GM21381 (cell line): ENCODE data around the gene COX4I2.
"Not testable (repeated sequence)": the region's sequence is repeated elsewhere in the genome, so short reads cannot be mapped to it uniquely, and the experiment has no call there.

Experiments used
- ATAC-seq: cut with Tn5 transposase; IDR thresholded peaks from one replicate; pipeline ENCODE4 v1.9.1; 2021; ENCODE audit warnings: mild to moderate bottlenecking, moderate library complexity; ENCODE audit not compliant: unreplicated experiment

Gene COX4I2

DNA sequence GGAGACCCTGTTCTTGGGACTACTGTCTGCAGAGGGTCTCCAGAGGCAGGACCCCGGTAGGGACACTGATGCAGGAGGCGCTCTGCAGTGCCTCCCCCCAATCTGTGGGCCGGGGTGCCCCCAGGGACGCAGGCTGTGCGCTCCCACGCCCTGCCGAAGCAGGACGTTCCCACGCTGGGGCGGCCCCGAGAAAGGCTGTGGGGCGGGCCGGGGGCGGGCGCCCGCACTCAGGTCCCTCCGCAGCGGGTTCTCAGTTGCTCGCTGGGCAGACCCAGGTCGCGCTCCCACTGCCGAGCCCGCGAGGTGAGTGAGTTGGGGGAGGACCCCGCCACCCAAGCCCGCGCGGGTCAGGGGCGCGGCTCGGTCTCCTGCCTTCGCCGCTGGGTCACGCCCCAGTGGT, at the start of gene COX4I2:
Gene COX4I2 (plus strand): TSS at position 253 of the 400 bp plus-strand sequence. CDS start 1,106 bp downstream, outside the sequence.
- no peak for ATAC-seq

DNA sequence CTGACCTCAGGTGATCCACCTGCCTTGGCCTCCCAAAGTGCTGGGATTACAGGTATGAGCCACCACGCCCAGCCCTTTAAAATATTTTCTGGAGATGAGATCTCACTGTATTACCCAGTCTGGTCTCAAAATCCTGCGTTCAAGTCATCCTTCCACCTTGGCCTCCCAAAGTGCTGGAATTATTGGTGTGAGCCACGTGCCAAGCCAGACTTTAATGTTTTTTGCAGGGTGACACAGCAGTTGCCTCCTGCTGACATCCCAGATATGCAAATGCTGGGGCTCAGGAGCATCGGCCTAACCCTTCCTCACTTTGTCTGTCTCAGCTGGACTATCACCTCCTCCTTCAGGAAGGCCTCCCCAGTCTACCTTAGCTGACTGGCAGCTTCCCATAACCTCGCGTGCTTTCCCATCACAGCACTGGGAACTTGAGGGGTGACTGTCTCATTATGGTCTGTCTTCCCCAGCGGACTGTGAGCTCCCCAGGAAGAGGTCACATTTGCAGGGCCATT, 46.9 kb upstream of the COX4I2 start:
- no peak for ATAC-seq

DNA sequence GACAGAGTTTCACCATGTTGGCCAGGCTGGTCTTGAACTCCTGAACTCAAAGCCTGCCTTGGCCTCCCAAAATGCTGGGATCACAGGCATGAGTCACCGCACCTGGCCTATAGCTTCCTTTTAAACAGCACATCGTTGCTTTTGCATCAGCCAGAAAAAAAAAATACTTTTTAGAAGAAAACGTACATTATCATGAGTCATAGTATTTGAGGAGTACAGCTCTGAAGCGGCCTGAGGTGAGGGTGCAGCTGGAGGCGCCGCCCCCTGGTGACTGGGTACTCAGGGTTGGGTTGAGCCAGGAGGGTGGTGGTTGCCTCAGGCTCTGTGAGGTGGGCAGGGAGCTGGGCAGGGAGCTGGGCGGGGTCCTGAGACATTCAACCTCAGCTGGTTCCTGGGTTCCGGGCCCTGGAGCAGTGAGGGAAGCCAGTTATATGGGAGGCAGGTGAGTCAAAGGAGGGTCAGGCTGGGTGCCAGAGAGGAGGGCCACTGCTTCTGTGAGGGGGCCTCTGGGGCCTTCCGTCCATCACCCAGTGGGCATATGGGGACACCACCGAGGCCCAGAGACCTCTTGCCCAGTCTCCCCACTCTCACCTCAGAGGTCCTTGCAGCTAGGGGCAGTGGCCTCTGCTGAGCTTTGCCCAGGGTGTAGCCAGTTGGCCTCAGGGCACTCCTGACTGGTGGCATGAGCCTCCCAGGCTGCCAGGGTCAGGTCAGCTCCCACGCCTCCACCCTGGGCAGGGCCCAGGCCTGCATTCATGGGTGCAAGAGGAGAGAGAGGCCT, 44.3 kb upstream of the COX4I2 start:
- no peak for ATAC-seq

DNA sequence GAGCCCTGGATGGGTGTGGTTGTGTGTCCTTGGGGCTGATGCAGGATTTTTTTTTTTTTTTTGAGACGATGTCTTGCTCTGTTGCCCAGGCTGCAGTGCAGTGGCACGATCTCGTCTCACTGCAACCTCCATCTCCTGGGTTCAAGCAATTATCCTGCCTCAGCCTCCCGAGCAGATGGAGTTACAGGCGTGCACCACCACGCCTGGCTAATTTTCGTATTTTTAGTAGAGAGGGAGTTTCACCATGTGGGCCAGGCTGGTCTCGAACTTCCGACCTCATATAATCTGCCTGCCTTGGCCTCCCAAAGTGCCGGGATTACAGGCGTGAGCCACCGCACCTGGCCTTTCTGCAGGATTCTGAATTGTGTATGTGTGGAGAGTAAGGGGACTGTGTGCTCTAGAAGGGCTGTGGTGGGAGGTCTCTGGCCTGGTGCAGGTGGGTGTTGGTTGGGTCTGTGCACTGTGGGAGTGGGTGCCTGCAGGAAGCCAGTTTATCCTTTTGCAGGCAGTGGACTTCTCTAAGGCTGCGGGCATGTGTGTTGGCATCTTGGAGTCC, 43.6 kb upstream of the COX4I2 start:
- ATAC-seq = no peak

DNA sequence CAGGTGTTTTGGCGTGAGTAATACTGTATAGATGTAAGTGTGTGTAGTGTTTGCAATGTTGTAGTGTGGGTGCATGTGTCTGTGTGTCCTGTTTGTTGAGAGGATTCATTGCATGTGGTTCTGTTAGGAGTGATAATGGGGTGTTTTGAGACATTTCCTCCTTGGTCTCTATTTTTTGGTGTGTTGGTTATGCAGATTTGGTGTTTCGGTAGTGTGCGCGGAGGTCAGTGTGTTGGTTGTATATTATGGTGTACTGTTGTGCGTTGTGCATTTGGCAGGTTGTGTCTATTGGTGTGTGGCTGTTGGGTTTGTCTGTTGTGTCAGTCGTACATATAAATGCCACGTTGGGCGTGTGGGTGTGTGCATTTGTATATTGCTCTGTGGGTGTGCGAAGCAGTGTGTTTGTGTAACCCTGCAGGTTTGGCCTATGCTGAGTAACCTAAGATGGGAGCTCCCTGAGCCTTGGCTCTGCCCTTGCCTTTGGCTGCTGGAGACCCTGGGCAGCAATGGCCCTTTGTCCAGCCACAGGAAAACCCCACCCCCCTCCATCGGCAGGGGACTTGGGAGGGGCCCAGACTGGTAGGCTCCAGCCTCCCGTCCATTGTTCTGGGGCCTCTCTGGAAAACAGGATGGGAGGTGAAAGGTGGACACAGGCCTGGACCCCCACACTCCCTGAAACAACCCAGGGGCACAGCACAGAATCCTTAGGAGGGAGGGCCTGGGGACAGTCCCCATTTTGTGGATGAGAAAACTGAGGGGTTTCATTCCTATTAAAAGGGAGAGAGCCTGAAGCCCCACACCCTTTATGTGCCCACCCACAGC, 42.9 kb upstream of the COX4I2 start:
- ATAC-seq = no peak

DNA sequence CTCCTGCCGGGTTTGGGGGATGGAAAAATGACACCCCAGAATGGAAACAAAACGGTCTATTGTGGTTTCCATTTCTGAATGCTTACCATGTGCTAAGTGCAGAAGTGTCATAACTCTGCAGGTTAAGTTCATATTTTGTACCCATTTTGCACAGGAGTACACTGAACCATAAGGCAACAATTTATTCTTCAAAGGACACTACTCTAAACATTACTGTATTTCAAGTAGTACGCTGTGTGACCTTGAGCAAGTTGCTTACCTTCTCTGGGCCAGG, 42.4 kb upstream of the COX4I2 start:
- no peak for ATAC-seq

DNA sequence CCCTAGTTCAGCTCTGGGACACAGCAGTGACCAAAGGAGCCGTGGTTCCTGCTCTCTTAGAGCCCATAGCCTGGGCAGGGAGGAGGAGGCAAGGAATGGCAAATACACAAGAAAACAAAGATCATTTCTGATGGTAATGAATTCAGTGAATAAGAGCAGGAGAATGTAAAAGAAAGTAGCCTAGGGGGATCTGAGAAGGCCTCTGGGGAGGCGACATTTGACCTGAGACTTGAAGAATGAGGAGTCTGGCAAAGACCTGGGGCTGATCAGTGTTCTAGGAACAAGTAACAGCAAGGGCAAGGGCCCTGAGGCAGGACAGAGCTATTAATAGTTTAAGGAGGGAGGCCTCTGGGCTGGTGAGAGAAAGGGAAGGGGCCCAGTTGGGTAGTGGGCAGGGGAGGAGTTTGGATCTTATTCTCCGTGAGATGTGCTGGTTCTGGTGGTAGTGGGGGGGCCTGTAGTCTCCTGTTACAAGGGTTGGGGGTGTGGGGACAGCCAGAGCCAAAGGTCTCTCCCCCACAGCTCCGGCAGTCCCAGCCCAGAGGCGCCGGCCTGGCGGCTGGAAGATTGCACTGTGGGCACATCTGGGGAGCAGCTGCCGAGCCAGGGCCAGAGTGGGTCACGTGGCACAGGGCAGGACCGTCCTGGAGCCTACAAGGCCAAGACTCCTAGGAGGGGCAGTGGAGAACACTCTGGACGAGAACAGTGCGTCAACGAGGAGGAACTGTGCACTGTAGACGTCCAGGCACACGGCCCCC, 41.9 kb upstream of the COX4I2 start:
- ATAC-seq = no peak

DNA sequence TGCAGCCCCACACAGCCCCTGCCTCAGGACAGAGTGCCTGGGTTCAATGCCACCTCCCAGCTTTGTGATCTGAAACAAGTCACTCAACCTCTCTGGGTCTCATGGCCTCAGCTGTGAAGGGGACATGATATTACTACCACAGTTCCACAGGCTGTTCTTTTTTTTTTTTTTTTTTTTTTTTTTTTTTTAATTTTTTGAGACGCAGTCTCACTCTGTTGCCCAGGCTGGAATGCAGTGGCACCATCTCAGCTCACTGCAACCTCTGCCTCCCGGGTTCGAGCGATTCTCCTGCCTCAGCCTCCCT, 41.3 kb upstream of the COX4I2 start:
- not testable (repeated sequence) for ATAC-seq

DNA sequence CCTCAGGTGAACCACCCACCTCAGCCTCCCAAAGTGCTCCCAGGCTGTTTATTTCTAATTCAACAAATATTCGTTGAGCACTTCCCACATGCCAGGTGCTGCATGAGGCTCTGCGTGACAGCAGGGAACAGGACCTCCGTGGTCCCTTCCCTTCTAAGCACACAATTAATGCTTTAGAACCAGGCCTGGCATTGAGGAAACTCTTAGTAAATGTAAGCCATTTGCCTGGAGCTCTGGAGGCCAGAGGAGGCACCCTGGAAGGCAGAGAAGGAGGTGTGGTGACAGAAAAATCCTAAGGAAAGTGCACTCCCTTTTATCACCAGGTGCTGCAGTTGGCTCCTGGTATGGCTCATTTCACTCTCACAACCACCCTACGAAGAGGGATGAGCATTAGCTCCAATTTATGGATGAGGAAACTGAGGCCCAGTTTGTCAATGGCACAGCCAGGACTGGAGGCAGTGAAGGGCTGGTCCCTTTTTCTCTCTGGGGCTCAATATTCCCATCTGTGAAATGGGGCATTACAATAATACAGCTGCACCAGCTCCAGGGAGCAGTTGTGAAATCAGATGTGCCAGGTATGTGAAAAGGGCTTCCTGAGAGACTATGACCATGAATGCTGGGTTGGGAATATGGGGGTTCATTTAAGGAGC, 40.8 kb upstream of the COX4I2 start:
- no peak for ATAC-seq

DNA sequence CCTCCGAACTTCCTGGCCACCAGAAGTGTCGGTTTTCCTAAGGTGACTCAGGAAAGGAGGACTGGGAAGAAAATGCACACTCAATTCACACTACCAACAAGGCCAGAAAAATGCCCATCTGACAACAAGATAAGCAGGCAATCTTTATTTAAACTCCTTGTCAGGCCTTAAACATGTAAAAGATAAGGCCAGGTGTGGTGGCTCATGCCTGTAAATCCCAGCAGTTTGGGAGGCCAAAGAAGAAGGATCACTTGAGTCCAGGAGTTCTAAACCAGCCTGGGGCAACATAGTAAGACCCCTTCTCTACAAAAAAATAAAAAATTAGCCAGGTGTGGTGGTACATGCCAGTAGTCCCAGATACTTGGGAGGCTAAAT, 40.2 kb upstream of the COX4I2 start:
- ATAC-seq = no peak

DNA sequence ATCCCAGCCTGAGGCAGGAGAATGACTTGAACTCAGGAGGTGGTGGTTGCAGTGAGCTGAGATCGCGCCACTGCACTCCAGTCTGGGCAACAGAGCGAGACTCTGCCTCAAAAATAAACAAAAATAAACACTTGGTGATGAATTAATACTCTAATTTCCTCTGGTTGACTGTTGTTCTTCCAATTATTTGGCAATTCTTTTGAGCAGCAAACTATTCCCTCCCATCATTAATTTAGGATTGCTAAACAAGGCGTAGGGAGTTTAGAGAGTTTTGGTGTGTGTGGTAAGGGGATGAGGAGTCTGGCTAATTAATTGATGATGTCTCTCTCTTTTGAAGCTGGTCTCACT, 35.3 kb upstream of the COX4I2 start:
- no peak for ATAC-seq

DNA sequence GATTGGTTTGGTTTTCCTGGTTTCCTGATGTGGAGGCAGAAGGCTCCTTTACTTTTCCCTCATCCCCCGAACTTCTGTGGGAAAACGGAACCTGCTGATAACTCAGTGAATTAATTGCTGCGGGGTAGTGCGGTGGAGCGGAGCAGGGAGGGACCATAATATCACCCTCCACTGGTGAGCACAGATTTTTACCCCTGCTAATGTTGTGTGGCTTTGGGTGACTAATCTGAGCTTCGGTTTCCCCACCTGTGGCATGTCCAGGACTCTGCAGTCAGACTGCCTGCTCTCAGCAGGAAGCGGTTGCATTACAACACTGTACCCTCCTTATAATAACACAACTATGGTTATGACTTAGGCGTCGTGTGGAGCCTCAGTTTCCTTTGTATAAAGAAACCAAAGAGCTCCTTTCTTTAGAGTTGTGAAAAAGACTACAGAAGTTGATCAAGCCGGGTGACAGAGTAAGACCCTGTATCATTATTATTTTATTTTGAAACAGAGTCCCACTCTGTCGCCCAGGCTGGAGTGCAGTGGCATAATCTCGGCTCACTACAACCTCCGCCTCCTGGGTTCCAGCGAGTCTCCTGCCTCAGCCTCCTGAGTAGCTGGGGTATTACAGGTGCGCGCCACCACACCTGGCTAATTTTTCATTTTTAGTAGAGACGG, 34.8 kb upstream of the COX4I2 start:
- peak; percentile 59 for ATAC-seq

DNA sequence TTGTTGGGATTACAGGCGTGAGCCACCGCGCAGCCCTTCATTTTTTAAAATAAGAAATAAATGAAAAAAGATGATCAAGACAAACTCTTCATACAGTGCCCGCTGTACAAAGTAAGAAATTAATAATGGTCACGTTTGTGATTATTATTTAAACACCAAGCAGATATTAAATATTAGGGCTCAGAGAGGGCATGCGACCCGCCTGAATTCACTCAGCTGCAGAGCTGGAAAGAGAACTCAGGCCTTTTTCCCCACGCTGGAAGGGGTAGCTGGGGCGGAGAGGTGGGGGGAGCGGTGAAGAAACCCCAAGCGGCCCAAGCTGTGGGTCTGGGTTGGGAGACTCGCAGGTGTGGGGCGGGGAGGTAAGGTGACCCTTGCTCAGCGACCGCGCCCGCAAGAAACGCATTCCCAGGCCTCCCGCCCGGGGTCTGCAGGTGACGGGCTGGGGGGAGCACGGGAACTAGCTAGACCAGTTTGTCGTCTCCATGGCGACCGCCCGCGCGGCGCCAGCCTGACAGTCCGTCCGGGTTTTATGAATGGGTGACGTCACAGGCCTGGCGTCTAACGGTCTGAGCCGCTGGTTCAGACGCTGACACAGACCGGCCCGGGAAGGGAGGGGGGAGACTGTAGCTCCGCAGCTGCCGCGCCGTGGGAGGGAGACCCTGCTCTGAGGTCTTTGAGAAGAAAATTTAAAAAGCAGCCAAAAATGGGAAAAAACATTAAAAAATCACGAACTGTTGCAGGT, 33.7 kb upstream of the COX4I2 start:
- no peak for ATAC-seq

DNA sequence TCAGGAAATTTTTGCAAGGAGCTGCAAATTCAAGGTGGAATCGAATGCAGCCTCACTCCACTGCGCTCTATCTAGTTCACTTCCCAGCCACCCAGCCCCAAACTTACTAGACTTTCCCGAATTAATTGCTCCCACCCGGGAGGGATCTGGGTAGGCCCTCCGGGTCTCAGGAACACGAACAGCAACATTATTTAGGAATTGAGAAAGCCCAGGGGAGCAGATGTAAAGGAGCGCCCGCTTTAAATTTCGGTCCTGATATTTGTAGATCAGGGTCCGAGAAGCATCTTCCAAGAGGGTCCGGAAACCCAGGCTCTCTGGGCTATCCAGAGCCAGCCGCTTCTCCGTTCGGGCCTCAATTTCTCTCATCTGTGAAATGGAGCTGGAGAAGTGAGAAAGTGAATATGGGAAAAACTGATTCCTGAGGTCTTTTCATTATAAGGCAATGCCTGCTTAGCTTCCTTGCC, 33.1 kb upstream of the COX4I2 start:
- ATAC-seq = no peak

DNA sequence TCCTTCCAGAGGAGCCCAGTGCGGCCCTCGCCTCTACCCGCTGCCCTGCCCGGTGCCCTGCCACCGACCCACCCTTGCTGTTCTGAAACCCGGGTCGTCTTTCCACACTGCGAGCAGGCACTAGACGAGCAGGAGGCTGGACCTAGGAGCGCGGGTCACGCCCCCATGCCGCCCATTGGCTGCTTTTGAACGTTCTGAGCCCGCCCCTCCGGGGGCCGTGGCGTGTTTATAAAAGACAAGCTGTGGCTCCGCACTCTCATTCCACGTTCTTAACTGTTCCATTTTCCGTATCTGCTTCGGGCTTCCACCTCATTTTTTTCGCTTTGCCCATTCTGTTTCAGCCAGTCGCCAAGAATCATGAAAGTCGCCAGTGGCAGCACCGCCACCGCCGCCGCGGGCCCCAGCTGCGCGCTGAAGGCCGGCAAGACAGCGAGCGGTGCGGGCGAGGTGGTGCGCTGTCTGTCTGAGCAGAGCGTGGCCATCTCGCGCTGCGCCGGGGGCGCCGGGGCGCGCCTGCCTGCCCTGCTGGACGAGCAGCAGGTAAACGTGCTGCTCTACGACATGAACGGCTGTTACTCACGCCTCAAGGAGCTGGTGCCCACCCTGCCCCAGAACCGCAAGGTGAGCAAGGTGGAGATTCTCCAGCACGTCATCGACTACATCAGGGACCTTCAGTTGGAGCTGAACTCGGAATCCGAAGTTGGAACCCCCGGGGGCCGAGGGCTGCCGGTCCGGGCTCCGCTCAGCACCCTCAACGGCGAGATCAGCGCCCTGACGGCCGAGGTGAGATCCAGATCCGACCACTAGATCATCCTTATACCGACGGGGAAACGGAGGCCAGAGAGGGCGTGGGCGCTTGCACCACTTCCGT, 32.4 kb upstream of the COX4I2 start, which contains the start of gene ID1:
Gene ID1 (plus strand): TSS at position 259 of the 871 bp plus-strand sequence. CDS start 99 bp downstream, at position 358.
- peak; percentile 79 for ATAC-seq

DNA sequence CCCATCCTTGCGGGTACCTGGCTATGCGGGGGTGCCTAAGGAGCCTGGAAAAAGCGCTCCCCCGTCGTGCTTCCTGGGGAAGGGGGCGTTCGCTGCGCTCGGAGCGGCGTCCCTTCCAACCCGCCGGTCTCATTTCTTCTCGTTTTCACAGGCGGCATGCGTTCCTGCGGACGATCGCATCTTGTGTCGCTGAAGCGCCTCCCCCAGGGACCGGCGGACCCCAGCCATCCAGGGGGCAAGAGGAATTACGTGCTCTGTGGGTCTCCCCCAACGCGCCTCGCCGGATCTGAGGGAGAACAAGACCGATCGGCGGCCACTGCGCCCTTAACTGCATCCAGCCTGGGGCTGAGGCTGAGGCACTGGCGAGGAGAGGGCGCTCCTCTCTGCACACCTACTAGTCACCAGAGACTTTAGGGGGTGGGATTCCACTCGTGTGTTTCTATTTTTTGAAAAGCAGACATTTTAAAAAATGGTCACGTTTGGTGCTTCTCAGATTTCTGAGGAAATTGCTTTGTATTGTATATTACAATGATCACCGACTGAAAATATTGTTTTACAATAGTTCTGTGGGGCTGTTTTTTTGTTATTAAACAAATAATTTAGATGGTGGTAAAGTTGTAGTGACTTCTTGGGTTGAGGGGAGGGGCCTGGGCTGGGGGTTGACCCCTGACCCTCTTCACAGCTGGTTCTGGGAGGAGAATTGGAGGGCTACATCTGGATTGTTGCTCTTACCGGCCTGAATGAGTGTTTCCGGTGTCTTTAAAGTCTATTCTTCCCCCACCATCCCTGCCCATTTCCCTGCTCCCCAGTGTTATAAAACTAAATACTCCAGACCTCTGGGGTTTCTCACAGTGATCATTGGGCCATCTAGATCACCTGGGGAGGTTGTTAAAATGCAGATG, 31.6 kb upstream of the COX4I2 start:
- ATAC-seq = no peak

DNA sequence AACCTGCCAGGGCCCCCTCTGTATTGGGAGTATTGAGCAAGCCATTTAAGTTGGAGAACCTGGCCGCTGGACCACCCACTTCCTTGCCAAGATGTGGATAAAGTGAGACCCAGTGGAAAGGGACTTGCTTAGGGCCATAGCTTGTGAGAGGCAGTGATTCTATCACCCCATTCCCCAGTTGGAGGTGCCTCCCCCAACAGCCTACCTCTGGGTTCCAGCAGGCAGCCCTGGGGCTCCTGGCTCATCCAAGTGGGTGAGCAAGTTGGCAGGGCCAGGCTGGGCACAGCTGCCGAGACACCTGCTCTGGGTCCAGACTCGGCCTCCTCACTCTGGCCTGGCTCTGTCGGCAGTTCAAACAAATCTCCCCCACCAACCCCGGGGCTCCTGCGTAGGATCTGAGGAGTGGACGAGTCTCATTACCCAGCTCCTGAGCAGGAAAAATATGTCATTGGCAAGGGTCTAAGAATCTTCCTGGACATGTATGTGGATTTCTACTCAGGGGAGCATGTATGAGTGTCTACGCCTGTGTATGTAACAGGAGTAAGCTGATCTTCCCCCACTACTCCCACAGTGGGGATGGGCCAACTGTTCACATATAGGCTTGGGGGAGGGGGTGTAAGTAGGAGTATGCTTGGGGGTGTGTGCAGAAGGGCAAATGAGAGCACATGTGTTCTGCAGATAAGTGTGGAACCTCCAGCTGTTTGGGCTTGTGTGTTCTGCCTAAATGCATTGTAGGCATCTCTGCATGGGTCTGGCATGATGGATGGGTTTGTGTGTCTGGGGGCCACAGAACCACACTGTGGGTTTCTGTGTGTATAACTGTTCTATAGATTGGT, 30.7 kb upstream of the COX4I2 start:
- ATAC-seq = no peak
